T-helper 2 cell treated with Interferon-gamma antibody and Interleukin-4, amounts not matched to agents 5 μg/mL and 100 μg/mL, for 36 hours (primary cell): ENCODE results near the gene CNDP1.
A peak's percentile ranks its signal among the peaks of the same experiment; 100 is the strongest.

Experiments used
- DNase-seq: peaks from one replicate; pipeline ENCODE4 v3.0.0; 2021; ENCODE audit warnings: low spot score
- H3K27ac Mint-ChIP-seq: one replicate; pipeline ENCODE4 v1.8.0; 2021; ENCODE audit warnings: mild to moderate bottlenecking, mixed read lengths
- H3K27me3 Mint-ChIP-seq: one replicate; pipeline ENCODE4 v1.8.0; 2021; ENCODE audit warnings: low read depth, mixed read lengths
- H3K36me3 Mint-ChIP-seq: one replicate; pipeline ENCODE4 v1.8.0; 2021; ENCODE audit warnings: low read depth, mixed read lengths
- H3K4me1 Mint-ChIP-seq: one replicate; pipeline ENCODE4 v1.8.0; 2021; ENCODE audit warnings: low read depth, mixed read lengths
- H3K4me3 Mint-ChIP-seq: one replicate; pipeline ENCODE4 v1.8.0; 2022; ENCODE audit warnings: mild to moderate bottlenecking, moderate library complexity, mixed read lengths
- H3K9me3 Mint-ChIP-seq: one replicate; pipeline ENCODE4 v1.8.0; 2021; ENCODE audit warnings: mixed read lengths

Gene CNDP1

DNA sequence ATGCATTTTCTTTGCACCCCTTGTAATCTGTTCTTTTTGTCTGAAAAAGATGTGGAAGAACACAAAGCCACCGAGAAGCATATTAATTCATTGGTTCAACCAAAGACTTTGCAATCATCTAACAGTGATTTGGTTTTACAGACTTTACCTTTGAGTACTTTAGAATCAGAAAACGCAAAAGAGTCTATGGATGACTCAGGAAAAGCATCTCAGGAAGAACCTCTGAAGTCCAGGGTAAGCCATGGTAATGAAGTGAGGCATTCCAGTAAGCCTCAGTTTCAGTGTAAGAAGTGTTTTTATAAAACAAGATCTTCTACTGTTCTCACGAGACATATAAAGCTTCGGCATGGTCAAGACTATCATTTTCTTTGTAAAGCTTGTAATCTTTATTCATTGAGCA lies 98.6 kb downstream of the CNDP1 start:
- H3K9me3 Mint-ChIP-seq, result no peaks in the 10 kb centered on the region
- H3K27me3 Mint-ChIP-seq, result no peaks in the 10 kb centered on the region
- peak overlapping the region; percentile 85 for H3K4me3 Mint-ChIP-seq
- H3K27ac Mint-ChIP-seq, result peak overlapping the region; percentile 92
- no peak for DNase-seq
- peaks cover 33% of the 10 kb centered on the region for H3K4me1 Mint-ChIP-seq
- H3K36me3 Mint-ChIP-seq, result peaks cover 33% of the 10 kb centered on the region

DNA sequence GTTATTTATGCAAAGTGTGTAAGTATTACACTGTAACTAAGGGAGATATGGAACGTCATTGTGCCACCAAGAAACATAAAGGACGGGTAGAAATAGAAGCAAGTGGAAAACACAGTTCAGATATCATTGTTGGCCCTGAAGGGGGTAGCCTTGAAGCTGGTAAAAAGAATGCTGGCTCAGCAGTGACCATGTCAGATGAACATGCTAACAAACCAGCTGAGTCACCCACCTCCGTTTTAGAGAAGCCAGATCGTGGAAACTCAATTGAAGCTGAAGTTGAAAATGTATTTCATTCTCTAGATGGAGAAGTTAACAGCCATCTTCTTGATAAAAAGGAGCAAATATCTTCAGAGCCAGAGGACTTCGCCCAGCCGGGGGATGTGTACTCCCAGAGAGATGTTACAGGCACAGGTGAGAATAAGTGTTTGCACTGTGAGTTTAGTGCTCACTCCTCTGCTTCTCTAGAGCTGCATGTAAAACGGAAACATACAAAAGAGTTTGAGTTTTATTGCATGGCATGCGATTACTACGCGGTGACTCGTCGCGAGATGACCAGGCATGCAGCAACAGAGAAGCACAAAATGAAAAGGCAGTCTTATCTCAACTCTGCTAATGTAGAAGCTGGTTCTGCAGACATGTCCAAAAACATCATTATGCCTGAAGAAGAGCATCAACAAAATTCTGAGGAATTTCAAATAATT lies 99.5 kb downstream of the CNDP1 start:
- Mint-ChIP-seq H3K9me3 (no peaks in the 10 kb centered on the region), H3K36me3 (peaks cover 33% of the 10 kb centered on the region), H3K4me1 (peaks cover 33% of the 10 kb centered on the region), H3K27ac (no peak overlapping the region), H3K4me3 (no peak overlapping the region), H3K27me3 (no peaks in the 10 kb centered on the region)
- no peak for DNase-seq

DNA sequence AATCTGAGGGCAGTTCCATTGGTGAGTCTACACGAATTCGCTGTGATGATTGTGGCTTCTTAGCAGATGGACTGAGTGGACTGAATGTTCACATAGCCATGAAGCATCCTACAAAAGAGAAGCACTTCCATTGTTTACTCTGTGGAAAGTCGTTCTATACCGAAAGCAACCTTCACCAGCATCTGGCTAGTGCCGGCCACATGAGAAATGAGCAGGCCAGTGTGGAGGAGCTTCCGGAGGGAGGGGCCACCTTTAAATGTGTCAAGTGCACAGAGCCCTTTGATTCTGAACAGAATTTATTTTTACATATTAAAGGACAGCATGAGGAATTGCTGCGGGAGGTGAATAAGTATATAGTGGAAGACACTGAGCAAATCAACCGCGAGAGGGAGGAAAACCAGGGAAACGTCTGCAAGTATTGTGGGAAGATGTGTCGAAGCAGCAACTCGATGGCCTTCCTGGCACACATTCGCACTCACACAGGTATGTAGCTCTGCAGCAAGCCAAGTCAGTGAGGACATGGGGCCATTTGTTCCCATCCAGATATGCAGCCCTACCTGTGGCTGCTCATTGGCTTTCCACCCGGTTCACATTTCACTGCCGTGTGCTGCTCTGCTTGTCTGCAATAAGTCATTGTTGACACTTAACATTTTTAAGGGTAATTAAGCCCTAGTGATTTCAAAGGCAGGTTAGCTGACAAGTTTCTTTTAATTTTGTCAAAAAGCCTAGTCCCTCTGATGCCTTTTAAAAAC lies 101.1 kb downstream of the CNDP1 start:
- no peak overlapping the region for H3K4me3 Mint-ChIP-seq
- DNase-seq, result no peak
- H3K27ac Mint-ChIP-seq, result no peak overlapping the region
- no peaks in the 10 kb centered on the region for H3K27me3 Mint-ChIP-seq
- peaks cover 33% of the 10 kb centered on the region for H3K36me3 Mint-ChIP-seq
- no peaks in the 10 kb centered on the region for H3K9me3 Mint-ChIP-seq
- peaks cover 30% of the 10 kb centered on the region for H3K4me1 Mint-ChIP-seq
